ENCODE results near the gene TPPP.

DNA sequence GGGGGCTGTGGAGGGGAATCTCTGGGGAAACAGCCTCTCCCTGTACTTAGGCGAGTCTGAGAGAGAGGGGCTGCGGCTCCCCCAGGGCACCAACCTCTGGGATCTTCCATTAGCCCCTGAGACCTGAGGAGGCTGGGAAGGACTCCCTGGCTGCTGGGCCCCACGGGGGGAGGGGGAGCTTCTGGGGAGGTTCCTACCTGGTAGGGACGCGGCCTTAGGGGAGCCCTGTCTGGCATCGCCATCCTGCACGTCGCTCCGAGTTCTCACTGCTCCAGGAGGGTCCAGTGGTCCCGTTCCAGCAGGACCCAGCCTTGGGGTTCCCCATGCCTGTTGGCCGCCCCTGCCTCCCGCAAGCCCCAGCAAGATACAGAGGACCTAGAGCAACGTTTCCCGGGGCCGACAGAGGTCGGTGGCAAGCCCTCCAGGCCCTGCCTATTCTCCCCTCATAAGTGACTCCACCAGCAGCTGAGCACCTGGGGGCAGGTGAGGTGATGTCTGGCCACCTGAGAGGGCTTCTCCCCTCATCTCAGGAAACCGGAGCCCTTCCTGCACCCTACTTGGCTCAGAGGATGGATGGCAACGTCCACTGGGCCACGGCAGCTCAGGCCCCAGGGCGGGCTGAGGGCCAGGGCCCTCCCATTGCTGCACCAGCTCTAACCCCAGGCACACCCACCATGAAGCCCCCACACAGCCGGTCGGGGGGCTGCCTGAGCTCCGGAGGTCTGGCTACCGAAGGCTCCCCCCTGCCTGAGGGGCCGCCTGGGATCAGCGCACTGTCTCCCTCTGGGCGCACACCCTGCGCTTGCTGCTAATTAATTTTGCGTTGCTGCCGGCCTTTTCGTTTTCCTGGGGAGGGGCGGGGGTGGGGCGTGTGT lies 22.5 kb downstream of the TPPP start:
- TF ChIP-seq, protein P1, sequence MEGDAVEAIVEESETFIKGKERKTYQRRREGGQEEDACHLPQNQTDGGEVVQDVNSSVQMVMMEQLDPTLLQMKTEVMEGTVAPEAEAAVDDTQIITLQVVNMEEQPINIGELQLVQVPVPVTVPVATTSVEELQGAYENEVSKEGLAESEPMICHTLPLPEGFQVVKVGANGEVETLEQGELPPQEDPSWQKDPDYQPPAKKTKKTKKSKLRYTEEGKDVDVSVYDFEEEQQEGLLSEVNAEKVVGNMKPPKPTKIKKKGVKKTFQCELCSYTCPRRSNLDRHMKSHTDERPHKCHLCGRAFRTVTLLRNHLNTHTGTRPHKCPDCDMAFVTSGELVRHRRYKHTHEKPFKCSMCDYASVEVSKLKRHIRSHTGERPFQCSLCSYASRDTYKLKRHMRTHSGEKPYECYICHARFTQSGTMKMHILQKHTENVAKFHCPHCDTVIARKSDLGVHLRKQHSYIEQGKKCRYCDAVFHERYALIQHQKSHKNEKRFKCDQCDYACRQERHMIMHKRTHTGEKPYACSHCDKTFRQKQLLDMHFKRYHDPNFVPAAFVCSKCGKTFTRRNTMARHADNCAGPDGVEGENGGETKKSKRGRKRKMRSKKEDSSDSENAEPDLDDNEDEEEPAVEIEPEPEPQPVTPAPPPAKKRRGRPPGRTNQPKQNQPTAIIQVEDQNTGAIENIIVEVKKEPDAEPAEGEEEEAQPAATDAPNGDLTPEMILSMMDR (IDR thresholded peaks at IDR 0.05; ENCODE audit: low read depth, low read length): no peak
- no peak for TF ChIP-seq POLR2A (IDR thresholded peaks at IDR 0.05; ENCODE audit: extremely low read depth, insufficient read length)
